HFFc6 (cell line): ENCODE results near the gene CDH16. TPM values are rescaled to one million over a fixed set of nuclear protein-coding genes. Genes with fewer than 3 reads are reported as not detected.

ENCODE experiments used
- DNase-seq: peaks from one replicate; pipeline ENCODE4 v3.0.0-alpha.2; 2018
- H3K27ac Mint-ChIP-seq: 2 replicates; pipeline ENCODE4 v1.8.0; 2020; ENCODE audit warnings: mild to moderate bottlenecking, mixed read lengths
- H3K27me3 Mint-ChIP-seq: 2 replicates; pipeline ENCODE4 v1.8.0; 2021; ENCODE audit warnings: mild to moderate bottlenecking, moderate library complexity, mixed read lengths; ENCODE audit not compliant: insufficient read depth
- H3K36me3 Mint-ChIP-seq: 2 replicates; pipeline ENCODE4 v1.8.0; 2021; ENCODE audit warnings: low read depth, mixed read lengths
- H3K4me1 Mint-ChIP-seq: 2 replicates; pipeline ENCODE4 v1.8.0; 2020; ENCODE audit warnings: low read depth, mixed read lengths
- H3K4me3 Mint-ChIP-seq: 2 replicates; pipeline ENCODE4 v1.8.0; 2020; ENCODE audit warnings: mild to moderate bottlenecking, moderate library complexity, mixed read lengths
- H3K9me3 Mint-ChIP-seq: 2 replicates; pipeline ENCODE4 v1.8.0; 2020; ENCODE audit warnings: mild to moderate bottlenecking, mixed read lengths
- CTCF ChIP-seq: fragments of 200-600 bp; sonication (generic); IDR thresholded peaks from 2 replicates; pipeline ENCODE4 v1.5.0; 2021; ENCODE audit warnings: antibody characterized with exemption, mild to moderate bottlenecking
- total RNA-seq, 6 experiments: library from RNA; stranded (reverse); fragmentation: NEBNext Ultra II Directional; extraction: Animal tissue kit (Norgen Biotek cat#: 25700); gene quantifications; 2 replicates in 1 of 6; 3 replicates in 5 of 6; pipeline ENCODE4 v1.2.3, GENCODE V29; 2021

Gene CDH16
- total RNA-seq, 6 experiments from 2014 or later: 0.09 TPM; not detected in 5

GRCh38 chr16:66915041-66915440 lies 3.6 kb downstream of the CDH16 start:
- Mint-ChIP-seq H3K27ac (no peak overlapping the region), H3K9me3 (no peaks in the 10 kb centered on the region), H3K4me3 (no peak overlapping the region), H3K4me1 (no peaks in the 10 kb centered on the region), H3K27me3 (peaks cover 19% of the 10 kb centered on the region), H3K36me3 (no peaks in the 10 kb centered on the region)
- no peak for TF ChIP-seq CTCF
- no peak for DNase-seq

- Mint-ChIP-seq H3K4me3 (no peak overlapping the region), H3K9me3 (no peaks in the 10 kb centered on the region), H3K27ac (no peak overlapping the region), H3K36me3 (no peaks in the 10 kb centered on the region), H3K27me3 (peaks cover 16% of the 10 kb centered on the region), H3K4me1 (no peaks in the 10 kb centered on the region)
- no peak for DNase-seq
- no peak for TF ChIP-seq CTCF
Observed at GRCh38 chr16:66914541-66914940, 4.1 kb downstream of the CDH16 start.

- no peaks in the 10 kb centered on the region for H3K4me1 Mint-ChIP-seq
- no peaks in the 10 kb centered on the region for H3K36me3 Mint-ChIP-seq
- TF ChIP-seq CTCF: no peak
- no peaks in the 10 kb centered on the region for H3K9me3 Mint-ChIP-seq
- H3K27ac Mint-ChIP-seq: no peak overlapping the region
- peaks cover 16% of the 10 kb centered on the region for H3K27me3 Mint-ChIP-seq
- no peak for DNase-seq
- H3K4me3 Mint-ChIP-seq: no peak overlapping the region
Observed at GRCh38 chr16:66913711-66914110, 5.0 kb downstream of the CDH16 start.

- Mint-ChIP-seq H3K9me3 (no peaks in the 10 kb centered on the region), H3K36me3 (no peaks in the 10 kb centered on the region), H3K27me3 (peaks cover 14% of the 10 kb centered on the region), H3K4me3 (no peak overlapping the region), H3K4me1 (no peaks in the 10 kb centered on the region), H3K27ac (no peak overlapping the region)
- no peak for DNase-seq
- TF ChIP-seq CTCF: no peak
Observed at GRCh38 chr16:66913081-66913480, 5.6 kb downstream of the CDH16 start.

GRCh38 chr16:66911801-66912200 lies 6.9 kb downstream of the CDH16 start:
- DNase-seq: no peak
- Mint-ChIP-seq H3K4me3 (no peak overlapping the region), H3K36me3 (no peaks in the 10 kb centered on the region), H3K27ac (no peak overlapping the region), H3K9me3 (no peaks in the 10 kb centered on the region), H3K4me1 (no peaks in the 10 kb centered on the region), H3K27me3 (peaks cover 21% of the 10 kb centered on the region)
- no peak for TF ChIP-seq CTCF

- no peak for DNase-seq
- no peak for TF ChIP-seq CTCF
- no peaks in the 10 kb centered on the region for H3K9me3 Mint-ChIP-seq
Observed at GRCh38 chr16:66911112-66911511, 7.6 kb downstream of the CDH16 start.

More at GRCh38 chr16:66911112-66911511, 7.6 kb downstream of the CDH16 start:
- Mint-ChIP-seq H3K4me3 (no peak overlapping the region), H3K27me3 (peaks cover 18% of the 10 kb centered on the region), H3K4me1 (no peaks in the 10 kb centered on the region), H3K27ac (no peak overlapping the region), H3K36me3 (no peaks in the 10 kb centered on the region)
